Stomach (tissue), 9 donors: ENCODE results near the gene ZNF574. TPM values are rescaled to one million over a fixed set of nuclear protein-coding genes. Genes with fewer than 3 reads are reported as not detected.

Source experiments
- DNase-seq, 2 donors: peaks; one replicate each; pipeline versions ENCODE4 v3.0.0 to v3.0.0-alpha.2; 2013 to 2019
- H3K27ac ChIP-seq, 5 donors: fragments of 200-600 bp in 4 of 5; sonication (generic) in 4 of 5; one replicate each; pipeline ENCODE4 v1.5.1; 2013 to 2019; ENCODE audit warnings: mild to moderate bottlenecking in 1 of 5, moderate library complexity in 1 of 5
- H3K27me3 ChIP-seq, 3 donors: fragments of 200-600 bp; sonication (generic); one replicate each; pipeline ENCODE4 v1.5.1; 2017 to 2019; ENCODE audit warnings: mixed run types in 1 of 3
- H3K36me3 ChIP-seq, 4 donors: fragments of 200-600 bp; sonication (generic); 1 replicate in 3 of 4; 2 replicates in 1 of 4; pipeline ENCODE4 v1.5.1; 2016 to 2019
- H3K4me1 ChIP-seq, 4 donors: fragments of 200-600 bp; sonication (generic); one replicate each; pipeline ENCODE4 v1.5.1; 2016 to 2019
- H3K4me3 ChIP-seq, 4 donors: fragments of 200-600 bp; sonication (generic) in 3 of 4; one replicate each; pipeline ENCODE4 v1.5.1; 2016 to 2019; ENCODE audit warnings: mild to moderate bottlenecking in 1 of 4
- H3K9me3 ChIP-seq, 4 donors: fragments of 200-600 bp; sonication (generic); one replicate each; pipeline ENCODE4 v1.5.1; 2016 to 2019
- CTCF ChIP-seq, 7 experiments: fragments of 450-650 bp in 4 of 7; fragments of 200-600 bp in 3 of 7; sonication (generic) in 3 of 7; IDR thresholded peaks; one replicate each; pipeline ENCODE4 v1.5.1; 2016 to 2019; ENCODE audit warnings: antibody characterized with exemption in 7 of 7, control low read depth in 2 of 7, mild to moderate bottlenecking in 1 of 7
- EP300 ChIP-seq: sonication (generic); formaldehyde crosslinking; IDR thresholded peaks from one replicate; pipeline ENCODE4 v1.6.1; 2017; ENCODE audit warnings: antibody characterized with exemption
- POLR2A ChIP-seq, 4 donors: fragments of 450-650 bp; IDR thresholded peaks; one replicate each; pipeline ENCODE4 v1.6.1; 2016; ENCODE audit warnings: antibody characterized with exemption in 4 of 4, control low read depth in 2 of 4, mild to moderate bottlenecking in 1 of 4, moderate library complexity in 1 of 4
- POLR2AphosphoS5 ChIP-seq, 3 donors: sonication (generic); formaldehyde crosslinking; IDR thresholded peaks; one replicate each; pipeline ENCODE4 v1.6.1; 2016; ENCODE audit warnings: antibody characterized with exemption in 3 of 3
- WGBS, 5 donors: extraction: QIAGEN DNeasy Blood & Tissue Kit in 3 of 5; methylation state at CpG; one replicate each; pipeline versions ENCODE4 v1.1.5 to v1.1.7; 2013 to 2018; 5-methylcytosine and 5-hydroxymethylcytosine counted together
- intact Hi-C: fragments of 100-400 bp; cut with DNase I; formaldehyde crosslinking; loops from one replicate; pipeline ENCODE4 v1.15.1; 2023; ENCODE audit warnings: low total_unique reads
- polyA plus RNA-seq, 3 donors: library from polyadenylated mRNA; stranded (reverse); fragments of 200-250 nt; gene quantifications; one replicate each; pipeline ENCODE4 v1.2.3, GENCODE V29; 2013
- total RNA-seq, 5 donors: library from RNA; depleted of rRNA; stranded (reverse); fragments of >200 nt; gene quantifications; one replicate each; pipeline versions ENCODE4 v1.1.0 to v1.2.3, GENCODE V29; 2014 to 2016
- donor health status: healthy with polysubstance abuse.
- donor health status: Bipolar disorder and iron deficiency.
- donor health status: healthy.

The ZNF574 gene
- total and polyA plus RNA-seq, 8 donors = 4.6 to 17.0 (median 6.2) TPM

- DNase-seq = no peak
- 69 to 77% (median 71%) methylated on average over 16 to 17 of the region's 17 CpGs for WGBS, 5 donors
- Histone ChIP-seq H3K9me3 (no peaks in the 10 kb centered on the region), H3K36me3 (no peaks in the 10 kb centered on the region), H3K4me3 (peak overlapping the region in 1 of 4 donors; percentile 6), H3K27me3 (peaks cover 0 to 46% (median 0%) of the 10 kb centered on the region in 3 donors), H3K4me1 (peaks cover 0 to 20% (median 4%) of the 10 kb centered on the region in 4 donors), H3K27ac (peak overlapping the region in 2 of 5 donors; percentile 30 to 39)
- intact Hi-C loops = loop anchor here (10.0 kb wide), 1 partner anchor 202 kb away; the partner anchor contains the start of gene MEGF8
- TF ChIP-seq POLR2AphosphoS5 (IDR thresholded peaks at IDR 0.05) = no peak
- TF ChIP-seq EP300 = no peak
- no peak for TF ChIP-seq CTCF (IDR thresholded peaks at IDR 0.05)
- no peak for TF ChIP-seq POLR2A (IDR thresholded peaks at IDR 0.05)
Observed at GRCh38 chr19:42122691-42123607, 47.0 kb downstream of the ZNF574 start.

GRCh38 chr19:42123765-42124164, 47.8 kb downstream of the ZNF574 start:
- peaks cover 0 to 47% (median 0%) of the 10 kb centered on the region in 3 donors for H3K27me3 ChIP-seq
- no peak for DNase-seq
- TF ChIP-seq POLR2AphosphoS5 (IDR thresholded peaks at IDR 0.05) (no peak), CTCF (IDR thresholded peaks at IDR 0.05) (no peak), POLR2A (IDR thresholded peaks at IDR 0.05) (no peak), EP300 (no peak)
- WGBS, 5 donors = 89 to 100% (median 92%) methylated on average over 1 of the region's 1 CpG
- no peak overlapping the region for H3K4me3 ChIP-seq
- no peaks in the 10 kb centered on the region for H3K9me3 ChIP-seq
- no peaks in the 10 kb centered on the region for H3K36me3 ChIP-seq
- H3K27ac ChIP-seq = no peak overlapping the region
- peaks cover 0 to 20% (median 4%) of the 10 kb centered on the region in 4 donors for H3K4me1 ChIP-seq
- intact Hi-C loops = loop anchor here (10.0 kb wide), 1 partner anchor 201 kb away; the partner anchor contains the start of gene MEGF8

- 72 to 88% (median 84%) methylated on average over 5 of the region's 5 CpGs for WGBS, 5 donors
Observed at GRCh38 chr19:42124386-42124901, 48.5 kb downstream of the ZNF574 start.

More at GRCh38 chr19:42124386-42124901, 48.5 kb downstream of the ZNF574 start:
- no peaks in the 10 kb centered on the region for H3K36me3 ChIP-seq
- peaks cover 0 to 54% (median 0%) of the 10 kb centered on the region in 3 donors for H3K27me3 ChIP-seq
- peaks cover 0 to 20% (median 4%) of the 10 kb centered on the region in 4 donors for H3K4me1 ChIP-seq
- no peaks in the 10 kb centered on the region for H3K9me3 ChIP-seq
- no peak for DNase-seq
- intact Hi-C loops = loop anchor here (10.0 kb wide), 1 partner anchor 200 kb away; the partner anchor contains the start of gene MEGF8
- TF ChIP-seq POLR2AphosphoS5 (IDR thresholded peaks at IDR 0.05) = no peak
- no peak for TF ChIP-seq POLR2A (IDR thresholded peaks at IDR 0.05)
- TF ChIP-seq CTCF (IDR thresholded peaks at IDR 0.05) = no peak
- no peak for TF ChIP-seq EP300
- H3K4me3 ChIP-seq = no peak overlapping the region
- no peak overlapping the region for H3K27ac ChIP-seq
